Colonic mucosa (tissue), 4 donors: ENCODE data around the gene HTATSF1. TPM values are rescaled to one million over a fixed set of nuclear protein-coding genes. Genes with fewer than 3 reads are reported as not detected.
A peak's percentile ranks its signal among the peaks of the same experiment; 100 is the strongest.

Experiments used
- DNase-seq: peaks from one replicate; pipeline ENCODE4 v3.0.0-alpha.2; 2020
- H3K27ac ChIP-seq: fragments of 200-600 bp; one replicate; pipeline ENCODE4 v1.8.0; 2021
- H3K27me3 ChIP-seq: fragments of 200-600 bp; one replicate; pipeline ENCODE4 v1.8.0; 2021
- H3K36me3 ChIP-seq: fragments of 200-600 bp; one replicate; pipeline ENCODE4 v1.8.0; 2021
- H3K4me1 ChIP-seq: fragments of 200-600 bp; one replicate; pipeline ENCODE4 v1.8.0; 2021; ENCODE audit warnings: mild to moderate bottlenecking
- H3K4me3 ChIP-seq: fragments of 200-600 bp; one replicate; pipeline ENCODE4 v1.8.0; 2021
- H3K9ac ChIP-seq, 2 donors: one replicate each; pipeline ENCODE4 v1.7.0; 2013; ENCODE audit warnings: control low read depth in 2 of 2, low read depth in 2 of 2, low read length in 2 of 2
- H3K9me3 ChIP-seq: fragments of 200-600 bp; one replicate; pipeline ENCODE4 v1.8.0; 2021
- CTCF ChIP-seq: fragments of 200-600 bp; IDR thresholded peaks from one replicate; pipeline ENCODE4 v1.8.0; 2022; ENCODE audit warnings: antibody characterized with exemption, mild to moderate bottlenecking
- intact Hi-C: fragments of 100-400 bp; cut with DNase I; formaldehyde crosslinking; loops from one replicate; pipeline ENCODE4 v1.14.1; 2022
- total RNA-seq, 2 donors: library from RNA; stranded (reverse); fragmentation: NEBNext Ultra II Directional in 1 of 2; extraction: Animal tissue kit (Norgen Biotek cat#: 25700) in 1 of 2; gene quantifications; one replicate each; pipeline ENCODE4 v1.2.1, GENCODE V29; 2021
- donor health status: healthy.
- donor health status: DM: no; HTN: no; CAD: no.
- donor health status: DM: no; HTN: no; CAD: no.

The HTATSF1 gene, protein sequence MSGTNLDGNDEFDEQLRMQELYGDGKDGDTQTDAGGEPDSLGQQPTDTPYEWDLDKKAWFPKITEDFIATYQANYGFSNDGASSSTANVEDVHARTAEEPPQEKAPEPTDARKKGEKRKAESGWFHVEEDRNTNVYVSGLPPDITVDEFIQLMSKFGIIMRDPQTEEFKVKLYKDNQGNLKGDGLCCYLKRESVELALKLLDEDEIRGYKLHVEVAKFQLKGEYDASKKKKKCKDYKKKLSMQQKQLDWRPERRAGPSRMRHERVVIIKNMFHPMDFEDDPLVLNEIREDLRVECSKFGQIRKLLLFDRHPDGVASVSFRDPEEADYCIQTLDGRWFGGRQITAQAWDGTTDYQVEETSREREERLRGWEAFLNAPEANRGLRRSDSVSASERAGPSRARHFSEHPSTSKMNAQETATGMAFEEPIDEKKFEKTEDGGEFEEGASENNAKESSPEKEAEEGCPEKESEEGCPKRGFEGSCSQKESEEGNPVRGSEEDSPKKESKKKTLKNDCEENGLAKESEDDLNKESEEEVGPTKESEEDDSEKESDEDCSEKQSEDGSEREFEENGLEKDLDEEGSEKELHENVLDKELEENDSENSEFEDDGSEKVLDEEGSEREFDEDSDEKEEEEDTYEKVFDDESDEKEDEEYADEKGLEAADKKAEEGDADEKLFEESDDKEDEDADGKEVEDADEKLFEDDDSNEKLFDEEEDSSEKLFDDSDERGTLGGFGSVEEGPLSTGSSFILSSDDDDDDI
- total RNA-seq: 10 to 100 TPM; 30.6 to 35.9 TPM

GRCh38 chrX:136497556-136498052 lies at the start of gene HTATSF1:
Gene HTATSF1 (plus strand): TSS chrX:136497592. CDS start chrX:136497685, 93 bp downstream.
- no peaks in the 10 kb centered on the region for H3K36me3 ChIP-seq
- DNase-seq: no peak

DNA sequence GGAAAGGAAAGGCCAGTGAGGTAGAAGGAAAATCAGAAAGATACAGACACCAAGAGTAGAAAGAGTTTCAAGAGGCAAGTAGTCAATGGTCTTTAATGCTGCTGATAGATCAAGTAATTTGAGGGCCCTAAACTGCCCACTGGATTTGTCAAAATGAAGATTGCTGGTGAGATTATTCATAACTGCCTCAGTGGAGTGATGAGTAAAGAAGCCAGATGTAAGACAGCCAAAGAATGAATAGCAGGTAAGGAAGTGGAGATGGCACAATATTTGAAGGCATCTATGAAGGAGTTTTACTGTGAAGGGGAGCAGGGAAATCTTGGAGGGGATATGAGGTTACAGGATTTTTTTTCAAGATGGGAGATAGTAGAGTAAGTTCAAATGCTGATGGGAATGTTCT lies 49.4 kb upstream of the HTATSF1 start:
- Histone ChIP-seq H3K9ac (no peak overlapping the region), H3K9me3 (no peaks in the 10 kb centered on the region), H3K4me3 (no peak overlapping the region), H3K27ac (no peak overlapping the region), H3K27me3 (no peaks in the 10 kb centered on the region), H3K36me3 (no peaks in the 10 kb centered on the region), H3K4me1 (no peaks in the 10 kb centered on the region)
- intact Hi-C loops: no loop called here
- DNase-seq: no peak
- TF ChIP-seq CTCF: no peak

More at GRCh38 chrX:136497556-136498052, at the start of gene HTATSF1:
- no peaks in the 10 kb centered on the region for H3K4me1 ChIP-seq
- peak within 1 kb of the TSS; percentile 60 to 66 for H3K9ac ChIP-seq
- intact Hi-C loops: loop anchor here (10.0 kb wide), 1 partner anchor 513 kb away; the partner anchor contains the start of gene SLC9A6
- H3K9me3 ChIP-seq: no peaks in the 10 kb centered on the region
- TF ChIP-seq CTCF: no peak
- peak within 1 kb of the TSS; percentile 61 for H3K4me3 ChIP-seq
- H3K27ac ChIP-seq: peak within 1 kb of the TSS; percentile 90
- no peaks in the 10 kb centered on the region for H3K27me3 ChIP-seq

DNA sequence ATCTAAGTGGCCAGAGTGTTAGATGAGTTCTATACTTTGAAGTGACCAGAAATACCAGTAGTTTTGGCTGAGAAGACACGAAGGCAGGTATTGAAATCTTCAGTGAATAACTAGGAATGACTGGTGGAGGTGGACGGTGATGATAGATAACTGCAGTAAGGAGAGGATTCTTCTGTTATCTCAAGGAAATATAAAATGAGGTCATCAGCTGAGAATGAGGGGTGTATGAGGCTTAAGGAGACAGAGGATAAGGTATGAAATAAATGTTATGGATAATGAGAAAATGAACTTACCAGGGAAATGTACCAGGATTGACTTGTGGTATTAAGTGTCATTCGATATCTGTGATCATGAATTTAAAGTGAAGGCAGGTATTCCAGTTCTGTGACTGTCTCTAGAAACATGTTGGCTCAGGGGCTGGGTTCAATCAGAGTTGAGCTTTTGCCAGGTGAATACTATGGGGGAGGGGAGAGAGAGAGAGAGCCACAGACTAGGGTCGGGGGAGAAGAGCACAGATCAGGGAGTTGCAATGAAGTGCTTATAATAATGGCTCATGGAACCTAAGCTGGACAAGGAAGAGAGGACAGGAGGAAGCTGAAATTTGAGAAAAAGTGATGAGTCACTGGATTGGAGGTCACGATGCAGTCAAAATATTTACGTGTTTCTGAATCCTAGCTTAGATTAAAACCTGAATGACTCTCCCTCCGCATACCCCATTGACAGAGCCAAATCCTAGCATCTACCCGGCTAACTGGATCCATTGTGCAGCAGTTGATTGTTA lies 47.2 kb upstream of the HTATSF1 start:
- H3K27me3 ChIP-seq: no peaks in the 10 kb centered on the region

DNA sequence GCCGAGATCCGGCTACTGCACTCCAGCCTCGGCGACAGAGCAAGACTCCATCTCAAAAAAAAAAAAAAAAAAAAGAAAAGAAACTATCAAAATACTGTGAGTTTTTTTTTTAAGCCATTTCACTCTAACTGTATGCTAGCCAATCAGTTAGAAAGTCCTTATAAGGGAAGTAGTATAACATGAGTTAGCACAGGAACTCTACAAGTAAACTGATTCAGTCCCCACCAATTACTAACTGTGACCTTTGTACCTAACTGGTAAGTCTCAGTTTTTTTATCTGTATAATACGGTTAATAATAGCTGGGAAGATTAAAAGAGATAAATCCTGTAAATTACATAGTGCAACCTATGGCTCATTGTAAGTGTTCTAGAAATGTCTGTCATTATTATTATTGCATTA lies 44.8 kb upstream of the HTATSF1 start:
- H3K4me3 ChIP-seq: no peak overlapping the region
- no peak overlapping the region for H3K27ac ChIP-seq
- TF ChIP-seq CTCF: no peak
- H3K9ac ChIP-seq: no peak overlapping the region
- no peaks in the 10 kb centered on the region for H3K9me3 ChIP-seq
- DNase-seq: no peak
- intact Hi-C loops: no loop called here
- no peaks in the 10 kb centered on the region for H3K36me3 ChIP-seq
- no peaks in the 10 kb centered on the region for H3K27me3 ChIP-seq
- H3K4me1 ChIP-seq: no peaks in the 10 kb centered on the region

More for the DNA sequence above, 47.2 kb upstream of the HTATSF1 start:
- no peak for TF ChIP-seq CTCF
- no peak overlapping the region for H3K9ac ChIP-seq
- intact Hi-C loops: no loop called here
- no peaks in the 10 kb centered on the region for H3K9me3 ChIP-seq
- no peaks in the 10 kb centered on the region for H3K36me3 ChIP-seq
- no peak for DNase-seq
- no peaks in the 10 kb centered on the region for H3K4me1 ChIP-seq
- no peak overlapping the region for H3K4me3 ChIP-seq
- no peak overlapping the region for H3K27ac ChIP-seq

- no peak overlapping the region for H3K4me3 ChIP-seq
- DNase-seq: no peak
- intact Hi-C loops: no loop called here
Measured at GRCh38 chrX:136453114-136453513, 44.3 kb upstream of the HTATSF1 start.

More at GRCh38 chrX:136453114-136453513, 44.3 kb upstream of the HTATSF1 start:
- no peaks in the 10 kb centered on the region for H3K36me3 ChIP-seq
- H3K4me1 ChIP-seq: no peaks in the 10 kb centered on the region
- no peaks in the 10 kb centered on the region for H3K9me3 ChIP-seq
- no peak overlapping the region for H3K27ac ChIP-seq
- no peak overlapping the region for H3K9ac ChIP-seq
- no peaks in the 10 kb centered on the region for H3K27me3 ChIP-seq
- TF ChIP-seq CTCF: no peak
